ENCODE data around the gene UBQLNL. TPM values are rescaled to one million over a fixed set of nuclear protein-coding genes. Genes with fewer than 3 reads are reported as not detected.

Gene UBQLNL
- total RNA-seq, 1 experiment from 2014 or later: not detected

GRCh38 chr11:5507933-5508305 lies 8.6 kb downstream of the UBQLNL start:
- Histone ChIP-seq H3K4me1 (ENCODE audit: insufficient read depth, low read length, poor library complexity, severe bottlenecking) (no peaks in the 10 kb centered on the region), H3K27ac (ENCODE audit: low read depth, low read length, poor library complexity, severe bottlenecking) (no peak overlapping the region), H3K36me3 (ENCODE audit: insufficient read depth, low read length, poor library complexity, severe bottlenecking) (no peaks in the 10 kb centered on the region), H3K27me3 (replicated peaks; ENCODE audit: insufficient read depth, low read depth, low read length, poor library complexity) (no peaks in the 10 kb centered on the region), H3K4me3 (ENCODE audit: low read depth, low read length, poor library complexity, severe bottlenecking) (no peak overlapping the region), H3K9me3 (ENCODE audit: low read depth, low read length, poor library complexity, severe bottlenecking) (no peaks in the 10 kb centered on the region)
- no TSS peak for BruUV-seq (replicated peaks)
- DNase-seq (ENCODE audit: low spot score): no peak
- intact Hi-C loops (cut with micrococcal nuclease; ENCODE audit: unreplicated experiment): no loop called here
- ChIA-PET CTCF (no interaction called here), POLR2A (ENCODE audit: low non-redundant PET) (no interaction called here)
- no peak for TF ChIP-seq CTCF (conservative IDR thresholded peaks at IDR 0.05; ENCODE audit: low read depth, low read length)
- TF ChIP-seq EZH2 (IDR thresholded peaks at IDR 0.05; ENCODE audit: borderline replicate concordance, low read depth, low read length, poor library complexity, severe bottlenecking): no peak

GRCh38 chr11:5507177-5507932 lies 9.1 kb downstream of the UBQLNL start:
- BruUV-seq (replicated peaks): no TSS peak
- Histone ChIP-seq H3K9me3 (ENCODE audit: low read depth, low read length, poor library complexity, severe bottlenecking) (no peaks in the 10 kb centered on the region), H3K4me1 (ENCODE audit: insufficient read depth, low read length, poor library complexity, severe bottlenecking) (no peaks in the 10 kb centered on the region), H3K27me3 (replicated peaks; ENCODE audit: insufficient read depth, low read depth, low read length, poor library complexity) (no peaks in the 10 kb centered on the region), H3K4me3 (ENCODE audit: low read depth, low read length, poor library complexity, severe bottlenecking) (no peak overlapping the region), H3K27ac (ENCODE audit: low read depth, low read length, poor library complexity, severe bottlenecking) (no peak overlapping the region), H3K36me3 (ENCODE audit: insufficient read depth, low read length, poor library complexity, severe bottlenecking) (no peaks in the 10 kb centered on the region)
- no peak for DNase-seq (ENCODE audit: low spot score)
- intact Hi-C loops (cut with micrococcal nuclease; ENCODE audit: unreplicated experiment): no loop called here
- POLR2A ChIA-PET (ENCODE audit: low non-redundant PET): no interaction called here
- TF ChIP-seq EZH2 (IDR thresholded peaks at IDR 0.05; ENCODE audit: borderline replicate concordance, low read depth, low read length, poor library complexity, severe bottlenecking): no peak
- TF ChIP-seq CTCF (conservative IDR thresholded peaks at IDR 0.05; ENCODE audit: low read depth, low read length): no peak
- CTCF ChIA-PET: no interaction called here

- no TSS peak for BruUV-seq (replicated peaks)
- Histone ChIP-seq H3K9me3 (ENCODE audit: low read depth, low read length, poor library complexity, severe bottlenecking) (no peaks in the 10 kb centered on the region), H3K27ac (ENCODE audit: low read depth, low read length, poor library complexity, severe bottlenecking) (no peak overlapping the region), H3K4me3 (ENCODE audit: low read depth, low read length, poor library complexity, severe bottlenecking) (no peak overlapping the region), H3K27me3 (replicated peaks; ENCODE audit: insufficient read depth, low read depth, low read length, poor library complexity) (no peaks in the 10 kb centered on the region), H3K36me3 (ENCODE audit: insufficient read depth, low read length, poor library complexity, severe bottlenecking) (no peaks in the 10 kb centered on the region), H3K4me1 (ENCODE audit: insufficient read depth, low read length, poor library complexity, severe bottlenecking) (no peaks in the 10 kb centered on the region)
- DNase-seq (ENCODE audit: low spot score): no peak
- ChIA-PET CTCF (no interaction called here), POLR2A (ENCODE audit: low non-redundant PET) (no interaction called here)
- TF ChIP-seq CTCF (conservative IDR thresholded peaks at IDR 0.05; ENCODE audit: low read depth, low read length) (no peak), EZH2 (IDR thresholded peaks at IDR 0.05; ENCODE audit: borderline replicate concordance, low read depth, low read length, poor library complexity, severe bottlenecking) (no peak)
- intact Hi-C loops (cut with micrococcal nuclease; ENCODE audit: unreplicated experiment): no loop called here
Observed at GRCh38 chr11:5505363-5506048, 11.0 kb downstream of the UBQLNL start.

All from A673 (cell line).